ENCODE measurements around the gene GATAD2A. TPM values are rescaled to one million over a fixed set of nuclear protein-coding genes. Genes with fewer than 3 reads are reported as not detected.

The GATAD2A gene
- total and polyA plus RNA-seq, 2 of the 13 experiments (the other 11 are each of a cell fraction or from before 2014, with no cell fraction given) = 16.8 to 28.6 TPM

DNA sequence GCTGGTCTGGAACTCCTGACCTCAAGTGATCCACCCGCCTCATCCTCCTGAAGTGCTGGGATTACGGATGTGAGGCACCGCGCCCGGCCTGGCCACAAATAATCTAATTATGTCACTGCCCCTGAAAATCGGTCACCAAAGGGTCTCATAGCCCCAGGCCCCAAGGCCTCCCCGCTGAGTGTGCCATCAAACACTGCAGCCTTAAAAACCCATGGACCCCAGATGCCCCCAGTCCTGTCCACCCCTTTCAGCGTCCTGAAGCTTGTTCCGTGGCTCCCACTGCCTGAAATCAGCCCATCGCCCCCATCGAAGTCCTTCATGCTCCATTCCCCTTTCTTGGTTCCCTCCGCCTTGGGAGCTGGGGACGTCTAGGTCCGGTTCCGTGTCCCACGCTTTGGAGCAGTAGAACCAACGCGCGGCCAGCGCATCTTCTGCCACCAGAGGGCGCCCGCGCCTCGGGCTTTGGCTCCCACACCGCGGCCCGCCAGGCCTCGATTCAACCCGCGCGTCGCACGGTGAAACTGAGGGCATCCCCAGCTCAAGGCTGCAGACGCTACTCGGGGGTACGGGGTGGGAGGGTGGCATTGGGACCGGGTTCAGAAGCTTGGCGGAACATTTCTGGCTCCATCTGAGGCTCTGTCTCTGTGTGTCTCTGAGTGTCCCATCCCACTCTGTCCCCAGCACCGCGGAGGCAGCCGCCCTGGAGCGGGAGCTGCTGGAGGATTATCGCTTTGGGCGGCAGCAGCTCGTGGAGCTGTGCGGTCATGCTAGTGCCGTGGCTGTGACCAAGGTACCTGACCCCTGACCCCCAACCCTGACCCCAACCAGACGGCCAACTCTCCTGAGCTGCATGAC lies 126.7 kb downstream of the GATAD2A start (continued):
- TF ChIP-seq, protein P1, sequence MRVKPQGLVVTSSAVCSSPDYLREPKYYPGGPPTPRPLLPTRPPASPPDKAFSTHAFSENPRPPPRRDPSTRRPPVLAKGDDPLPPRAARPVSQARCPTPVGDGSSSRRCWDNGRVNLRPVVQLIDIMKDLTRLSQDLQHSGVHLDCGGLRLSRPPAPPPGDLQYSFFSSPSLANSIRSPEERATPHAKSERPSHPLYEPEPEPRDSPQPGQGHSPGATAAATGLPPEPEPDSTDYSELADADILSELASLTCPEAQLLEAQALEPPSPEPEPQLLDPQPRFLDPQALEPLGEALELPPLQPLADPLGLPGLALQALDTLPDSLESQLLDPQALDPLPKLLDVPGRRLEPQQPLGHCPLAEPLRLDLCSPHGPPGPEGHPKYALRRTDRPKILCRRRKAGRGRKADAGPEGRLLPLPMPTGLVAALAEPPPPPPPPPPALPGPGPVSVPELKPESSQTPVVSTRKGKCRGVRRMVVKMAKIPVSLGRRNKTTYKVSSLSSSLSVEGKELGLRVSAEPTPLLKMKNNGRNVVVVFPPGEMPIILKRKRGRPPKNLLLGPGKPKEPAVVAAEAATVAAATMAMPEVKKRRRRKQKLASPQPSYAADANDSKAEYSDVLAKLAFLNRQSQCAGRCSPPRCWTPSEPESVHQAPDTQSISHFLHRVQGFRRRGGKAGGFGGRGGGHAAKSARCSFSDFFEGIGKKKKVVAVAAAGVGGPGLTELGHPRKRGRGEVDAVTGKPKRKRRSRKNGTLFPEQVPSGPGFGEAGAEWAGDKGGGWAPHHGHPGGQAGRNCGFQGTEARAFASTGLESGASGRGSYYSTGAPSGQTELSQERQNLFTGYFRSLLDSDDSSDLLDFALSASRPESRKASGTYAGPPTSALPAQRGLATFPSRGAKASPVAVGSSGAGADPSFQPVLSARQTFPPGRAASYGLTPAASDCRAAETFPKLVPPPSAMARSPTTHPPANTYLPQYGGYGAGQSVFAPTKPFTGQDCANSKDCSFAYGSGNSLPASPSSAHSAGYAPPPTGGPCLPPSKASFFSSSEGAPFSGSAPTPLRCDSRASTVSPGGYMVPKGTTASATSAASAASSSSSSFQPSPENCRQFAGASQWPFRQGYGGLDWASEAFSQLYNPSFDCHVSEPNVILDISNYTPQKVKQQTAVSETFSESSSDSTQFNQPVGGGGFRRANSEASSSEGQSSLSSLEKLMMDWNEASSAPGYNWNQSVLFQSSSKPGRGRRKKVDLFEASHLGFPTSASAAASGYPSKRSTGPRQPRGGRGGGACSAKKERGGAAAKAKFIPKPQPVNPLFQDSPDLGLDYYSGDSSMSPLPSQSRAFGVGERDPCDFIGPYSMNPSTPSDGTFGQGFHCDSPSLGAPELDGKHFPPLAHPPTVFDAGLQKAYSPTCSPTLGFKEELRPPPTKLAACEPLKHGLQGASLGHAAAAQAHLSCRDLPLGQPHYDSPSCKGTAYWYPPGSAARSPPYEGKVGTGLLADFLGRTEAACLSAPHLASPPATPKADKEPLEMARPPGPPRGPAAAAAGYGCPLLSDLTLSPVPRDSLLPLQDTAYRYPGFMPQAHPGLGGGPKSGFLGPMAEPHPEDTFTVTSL (CRISPR knock-in tag; IDR thresholded peaks at IDR 0.05; ENCODE audit: borderline replicate concordance) = no peak
- no peak for TF ChIP-seq TARDBP (CRISPR knock-in tag; IDR thresholded peaks at IDR 0.05)
- no peak for TF ChIP-seq MIER2 (CRISPR knock-in tag; IDR thresholded peaks at IDR 0.05)
- TF ChIP-seq CBX5 (CRISPR knock-in tag; IDR thresholded peaks at IDR 0.05; ENCODE audit: borderline replicate concordance) = peak; percentile 49; the same call in 1 of the 2 replicates
- TF ChIP-seq KAT7 (CRISPR knock-in tag; IDR thresholded peaks at IDR 0.05; ENCODE audit: borderline replicate concordance) = no peak
- no peak for TF ChIP-seq YEATS4 (CRISPR knock-in tag; IDR thresholded peaks at IDR 0.05; ENCODE audit: borderline replicate concordance)
- no peak for TF ChIP-seq ZFP90 (CRISPR knock-in tag; IDR thresholded peaks at IDR 0.05; ENCODE audit: borderline replicate concordance)
- peak; percentile 16; the same call in 1 of the 2 replicates for TF ChIP-seq NRL (CRISPR knock-in tag; IDR thresholded peaks at IDR 0.05; ENCODE audit: borderline replicate concordance)
- TF ChIP-seq ZBTB7B (CRISPR knock-in tag; IDR thresholded peaks at IDR 0.05) = 0 out of 2 replicates have a peak, but pooled peaks have one; percentile 39
- TF ChIP-seq RERE (CRISPR knock-in tag; IDR thresholded peaks at IDR 0.05; ENCODE audit: low read depth) = no peak
- TF ChIP-seq SNRNP70 (IDR thresholded peaks at IDR 0.05; ENCODE audit: low read depth, low read length) = no peak
- peak; percentile 33 for TF ChIP-seq RBM22 (optimal IDR thresholded peaks at IDR 0.05; ENCODE audit: low read length)
- no peak for TF ChIP-seq SOX6 (IDR thresholded peaks at IDR 0.05)
- no peak for TF ChIP-seq SOX6 (CRISPR knock-in tag; IDR thresholded peaks at IDR 0.05)
- no peak for TF ChIP-seq MED13 (CRISPR knock-in tag; IDR thresholded peaks at IDR 0.05)
- TF ChIP-seq ISL2 (CRISPR knock-in tag; IDR thresholded peaks at IDR 0.05) = no peak
- TF ChIP-seq ZNF282 (IDR thresholded peaks at IDR 0.05; ENCODE audit: partially characterized antibody) = no peak
- TF ChIP-seq ZNF460 (CRISPR knock-in tag; IDR thresholded peaks at IDR 0.05; ENCODE audit: borderline replicate concordance) = no peak
- no peak for TF ChIP-seq ADNP (CRISPR knock-in tag; IDR thresholded peaks at IDR 0.05)
- TF ChIP-seq ZNF75D (CRISPR knock-in tag; IDR thresholded peaks at IDR 0.05; ENCODE audit: borderline replicate concordance) = no peak
